Measurements from ENCODE around the gene IFNL2. TPM values are rescaled to one million over a fixed set of nuclear protein-coding genes. Genes with fewer than 3 reads are reported as not detected.

IFNL2 gene
- total RNA-seq (2022; extraction: Qiagen RNA extraction; ENCODE audit: low read depth): not detected in 5 replicates

DNA sequence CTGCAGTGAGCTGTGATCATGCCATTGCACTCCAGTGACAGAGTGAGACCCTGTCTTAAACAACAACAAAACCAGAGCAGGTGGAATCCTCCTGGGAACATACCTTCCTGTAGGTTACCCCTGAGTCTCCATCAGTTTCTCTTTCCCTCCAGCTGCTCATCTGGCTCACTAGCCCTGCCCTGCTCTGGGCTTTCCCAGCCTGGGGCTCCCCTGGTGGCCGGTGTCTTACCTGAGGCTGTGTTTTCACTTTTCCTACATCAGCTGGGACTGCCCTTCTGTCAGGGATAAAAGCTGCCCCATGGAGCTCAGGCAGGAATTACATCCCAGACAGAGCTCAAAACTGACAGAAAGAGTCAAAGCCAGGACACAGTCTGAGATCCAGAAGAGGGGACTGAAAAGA, at the start of gene IFNL2:
TSS of gene IFNL2 (plus strand) at position 312 of the 400 bp plus-strand sequence. CDS start 173 bp downstream, outside the sequence.

DNA sequence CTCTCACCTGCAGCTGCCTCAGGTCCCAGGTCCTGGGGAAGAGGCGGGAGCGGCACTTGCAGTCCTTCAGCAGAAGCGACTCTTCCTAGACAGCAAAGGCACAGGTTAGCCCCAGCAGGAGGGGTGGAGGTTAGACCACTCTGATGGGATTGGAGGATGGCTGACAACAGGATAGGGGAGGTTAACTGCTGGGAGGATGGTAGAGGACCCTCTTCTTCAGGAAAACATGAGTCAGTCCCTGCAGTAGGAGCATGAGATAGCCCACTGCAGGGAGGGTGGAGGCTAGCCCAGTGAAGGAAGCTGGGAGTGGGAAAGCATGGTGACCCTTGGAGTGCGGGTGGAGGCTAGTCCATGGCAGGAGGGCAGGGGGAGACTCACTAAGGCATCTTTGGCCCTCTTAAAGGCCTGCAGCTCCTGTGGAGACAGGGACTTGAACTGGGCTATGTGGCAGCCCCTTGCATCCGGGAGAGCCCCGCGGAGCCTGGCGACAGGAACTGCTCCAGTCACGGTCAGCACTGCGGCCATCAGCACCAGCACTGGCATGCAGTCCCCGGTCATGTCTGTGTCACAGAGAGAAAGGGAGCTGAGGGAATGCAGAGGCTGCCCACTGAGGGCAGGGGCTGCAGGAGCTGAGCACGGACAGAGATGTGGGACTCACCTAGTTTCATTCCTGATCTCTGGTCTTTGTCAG, 23.6 kb upstream of the IFNL2 start, which contains the start of gene IFNL3:
TSS of gene IFNL3 (minus strand) at position 597 of the 691 bp plus-strand sequence. CDS start at position 558, 39 bp downstream.

DNA sequence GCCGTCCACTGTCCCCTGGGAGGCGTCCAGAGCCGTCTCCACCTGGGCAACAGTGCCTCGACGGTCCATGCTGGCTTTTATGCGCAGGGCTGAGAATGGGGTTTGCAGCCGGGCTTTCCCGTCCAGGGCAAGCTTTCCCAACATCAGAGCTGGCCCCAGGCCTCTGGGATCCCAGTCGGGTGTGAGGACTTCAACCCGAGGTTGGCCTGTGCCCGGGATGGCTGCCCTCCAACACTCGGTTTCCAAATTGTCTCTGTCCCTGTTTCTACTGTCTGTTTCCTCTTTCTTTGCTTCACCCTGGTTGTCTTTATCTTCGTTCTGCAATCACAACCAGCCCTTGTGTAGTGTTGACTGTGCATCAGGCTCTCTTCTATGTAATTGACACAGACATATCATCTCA, 19.4 kb upstream of the IFNL2 start, which contains the start of gene IFNL4:
TSS of gene IFNL4 (minus strand) at position 51 of the 400 bp plus-strand sequence.

DNA sequence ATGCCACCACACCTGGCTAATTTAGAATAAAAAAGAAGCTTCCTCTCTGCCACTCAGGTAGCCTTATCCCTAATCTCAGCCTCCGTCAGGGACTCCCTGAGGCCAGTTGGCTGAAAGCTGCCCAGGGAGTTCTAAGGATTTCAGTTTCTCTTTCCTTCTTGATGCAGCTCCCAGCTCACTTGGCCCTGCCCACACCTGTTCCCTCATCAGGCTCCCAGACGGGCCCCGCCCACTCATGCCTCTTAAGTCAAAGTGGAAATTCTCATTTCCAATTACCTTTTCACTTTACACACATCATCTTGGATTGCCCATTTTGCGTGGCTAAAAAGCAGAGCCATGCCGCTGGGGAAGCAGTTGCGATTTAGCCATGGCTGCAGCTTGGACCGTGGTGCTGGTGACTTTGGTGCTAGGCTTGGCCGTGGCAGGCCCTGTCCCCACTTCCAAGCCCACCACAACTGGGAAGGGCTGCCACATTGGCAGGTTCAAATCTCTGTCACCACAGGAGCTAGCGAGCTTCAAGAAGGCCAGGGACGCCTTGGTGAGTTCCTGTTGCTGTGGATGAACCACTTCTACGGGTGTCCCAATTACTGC, 28.0 kb downstream of the IFNL2 start, which contains the start of gene IFNL1:
TSS of gene IFNL1 (plus strand) at position 353 of the 591 bp plus-strand sequence. CDS start at position 368, 15 bp downstream.

Other genes with a start within 250 kb of the IFNL2 start
- gene FBXO27, start 235.8 kb upstream of the IFNL2 start, total RNA-seq (2022; extraction: Qiagen RNA extraction; ENCODE audit: low read depth): 2.7 to 7.5 TPM (median 4.6 TPM) in 5 replicates
- 0.14 to 0.23 TPM (median 0.15 TPM) in 3 of 5 replicates, not detected in the others for gene ACP7, start 184.0 kb upstream of the IFNL2 start, total RNA-seq (2022; extraction: Qiagen RNA extraction; ENCODE audit: low read depth)
- 59.1 to 132 TPM (median 113 TPM) in 5 replicates for gene PAK4, start 142.6 kb upstream of the IFNL2 start, total RNA-seq (2022; extraction: Qiagen RNA extraction; ENCODE audit: low read depth)
- 1.2 to 1.8 TPM (median 1.5 TPM) in 5 replicates for gene NCCRP1, start 71.4 kb upstream of the IFNL2 start, total RNA-seq (2022; extraction: Qiagen RNA extraction; ENCODE audit: low read depth)
- not detected in 5 replicates for gene SYCN, start 64.1 kb upstream of the IFNL2 start, total RNA-seq (2022; extraction: Qiagen RNA extraction; ENCODE audit: low read depth)
- gene IFNL3, start 23.4 kb upstream of the IFNL2 start, total RNA-seq (2022; extraction: Qiagen RNA extraction; ENCODE audit: low read depth): not detected in 5 replicates
- not detected in 5 replicates for gene IFNL4, start 19.5 kb upstream of the IFNL2 start, total RNA-seq (2022; extraction: Qiagen RNA extraction; ENCODE audit: low read depth)
- gene IFNL1, start 28.0 kb downstream of the IFNL2 start, total RNA-seq (2022; extraction: Qiagen RNA extraction; ENCODE audit: low read depth): 0.30 TPM in 1 of 5 replicates, not detected in the others
- 5.9 to 13.6 TPM (median 12.4 TPM) in 5 replicates for gene LRFN1, start 52.5 kb downstream of the IFNL2 start, total RNA-seq (2022; extraction: Qiagen RNA extraction; ENCODE audit: low read depth)
- gene GMFG, start 67.6 kb downstream of the IFNL2 start, total RNA-seq (2022; extraction: Qiagen RNA extraction; ENCODE audit: low read depth): 0.39 to 0.49 TPM in 2 of 5 replicates, not detected in the others
- 90.7 to 196 TPM (median 187 TPM) in 5 replicates for gene SAMD4B, start 74.0 kb downstream of the IFNL2 start, total RNA-seq (2022; extraction: Qiagen RNA extraction; ENCODE audit: low read depth)
- gene PAF1, start 122.7 kb downstream of the IFNL2 start, total RNA-seq (2022; extraction: Qiagen RNA extraction; ENCODE audit: low read depth): 63.9 to 86.0 TPM (median 79.1 TPM) in 5 replicates
- gene MED29, start 123.0 kb downstream of the IFNL2 start, total RNA-seq (2022; extraction: Qiagen RNA extraction; ENCODE audit: low read depth): 57.7 to 76.7 TPM (median 68.7 TPM) in 5 replicates
- gene ZFP36, start 138.5 kb downstream of the IFNL2 start, total RNA-seq (2022; extraction: Qiagen RNA extraction; ENCODE audit: low read depth): 102 to 201 TPM (median 151 TPM) in 5 replicates
- 43.4 to 100 TPM (median 80.1 TPM) in 5 replicates for gene PLEKHG2, start 144.3 kb downstream of the IFNL2 start, total RNA-seq (2022; extraction: Qiagen RNA extraction; ENCODE audit: low read depth)
- 5,245 to 7,224 TPM (median 7,041 TPM) in 5 replicates for gene RPS16, start 167.6 kb downstream of the IFNL2 start, total RNA-seq (2022; extraction: Qiagen RNA extraction; ENCODE audit: low read depth)
- gene SUPT5H, start 177.2 kb downstream of the IFNL2 start, total RNA-seq (2022; extraction: Qiagen RNA extraction; ENCODE audit: low read depth): 140 to 214 TPM (median 201 TPM) in 5 replicates
- 162 to 226 TPM (median 224 TPM) in 5 replicates for gene TIMM50, start 212.4 kb downstream of the IFNL2 start, total RNA-seq (2022; extraction: Qiagen RNA extraction; ENCODE audit: low read depth)
- gene DLL3, start 230.6 kb downstream of the IFNL2 start, total RNA-seq (2022; extraction: Qiagen RNA extraction; ENCODE audit: low read depth): 7.4 to 12.3 TPM (median 10.9 TPM) in 5 replicates
- gene SELENOV, start 246.7 kb downstream of the IFNL2 start, total RNA-seq (2022; extraction: Qiagen RNA extraction; ENCODE audit: low read depth): not detected in 5 replicates